Spleen (tissue), 11 donors: ENCODE results near the gene MRPS17. TPM values are rescaled to one million over a fixed set of nuclear protein-coding genes. Genes with fewer than 3 reads are reported as not detected.

Source experiments
- DNase-seq: peaks from one replicate; pipeline ENCODE4 v3.0.0-alpha.2; 2020
- H3K27ac ChIP-seq, 8 donors: fragments of 200-600 bp; sonication (generic) in 7 of 8; 1 replicate in 4 of 8; 2 replicates in 4 of 8; pipeline versions ENCODE4 v1.5.0 to v1.8.0; 2016 to 2021; ENCODE audit warnings: inconsistent platforms in 4 of 8, mild to moderate bottlenecking in 4 of 8, moderate library complexity in 1 of 8
- H3K27me3 ChIP-seq, 7 donors: fragments of 200-600 bp; sonication (generic) in 6 of 7; replicated peaks in 1 of 7; 1 replicate in 4 of 7; 2 replicates in 3 of 7; pipeline versions ENCODE4 v1.5.0 to v1.8.0; 2016 to 2021; ENCODE audit warnings: inconsistent platforms in 3 of 7, mild to moderate bottlenecking in 1 of 7
- H3K36me3 ChIP-seq, 6 donors: fragments of 200-600 bp; sonication (generic) in 5 of 6; 1 replicate in 4 of 6; 2 replicates in 2 of 6; pipeline versions ENCODE4 v1.5.0 to v1.8.0; 2016 to 2021; ENCODE audit warnings: inconsistent platforms in 2 of 6
- H3K4me1 ChIP-seq, 6 donors: fragments of 200-600 bp; sonication (generic) in 5 of 6; 1 replicate in 3 of 6; 2 replicates in 3 of 6; pipeline versions ENCODE4 v1.5.0 to v1.8.0; 2016 to 2021; ENCODE audit warnings: inconsistent platforms in 3 of 6
- H3K4me3 ChIP-seq, 8 donors: fragments of 200-600 bp; sonication (generic) in 7 of 8; 1 replicate in 4 of 8; 2 replicates in 4 of 8; pipeline versions ENCODE4 v1.5.0 to v1.8.0; 2016 to 2021; ENCODE audit warnings: inconsistent platforms in 4 of 8, mild to moderate bottlenecking in 4 of 8, moderate library complexity in 2 of 8
- H3K9me3 ChIP-seq, 8 donors: fragments of 200-600 bp; sonication (generic) in 7 of 8; 1 replicate in 4 of 8; 2 replicates in 4 of 8; pipeline versions ENCODE4 v1.5.0 to v1.8.0; 2016 to 2021; ENCODE audit warnings: inconsistent platforms in 4 of 8
- POLR2A ChIP-seq, 3 donors: fragments of 450-650 bp; IDR thresholded peaks; one replicate each; pipeline ENCODE4 v1.5.1; 2017; ENCODE audit warnings: antibody characterized with exemption in 3 of 3, mild to moderate bottlenecking in 1 of 3
- POLR2AphosphoS5 ChIP-seq, 3 donors: sonication (generic); formaldehyde crosslinking; IDR thresholded peaks; one replicate each; pipeline ENCODE4 v1.5.1; 2017; ENCODE audit warnings: antibody characterized with exemption in 3 of 3
- WGBS, 5 donors: extraction: QIAGEN DNeasy Blood & Tissue Kit in 3 of 5; methylation state at CpG; one replicate each; pipeline versions ENCODE4 v1.1.5 to v1.1.7; 2013 to 2018; 5-methylcytosine and 5-hydroxymethylcytosine counted together
- intact Hi-C: fragments of 100-400 bp; cut with DNase I; formaldehyde crosslinking; loops from one replicate; pipeline ENCODE4 v1.15.0; 2023; ENCODE audit warnings: low total_unique reads
- polyA plus RNA-seq, 3 donors: library from polyadenylated mRNA; stranded (reverse); fragments of 200-250 nt; gene quantifications; one replicate each; pipeline ENCODE4 v1.2.1, GENCODE V29; 2013
- total RNA-seq, 7 donors: library from RNA; depleted of rRNA in 3 of 7; stranded (reverse); fragments of >200 nt in 3 of 7; fragmentation: NEBNext Ultra II Directional in 4 of 7; extraction: Animal tissue kit (Norgen Biotek cat#: 25700) in 4 of 7; gene quantifications; one replicate each; pipeline versions ENCODE4 v1.1.0 to v1.2.1, GENCODE V29; 2016 to 2021
- TF ChIP-seq, protein P1 (sequence below), 11 experiments: fragments of 200-600 bp in 7 of 11; fragments of 450-650 bp in 4 of 11; sonication (generic) in 4 of 11; IDR thresholded peaks in 8 of 11; conservative IDR thresholded peaks in 3 of 11; 1 replicate in 7 of 11; 2 replicates in 4 of 11; pipeline versions ENCODE4 v1.4.0 to v1.8.0; 2016 to 2021; ENCODE audit warnings: antibody characterized with exemption in 11 of 11, inconsistent platforms in 4 of 11, mild to moderate bottlenecking in 1 of 11
- donor health status: healthy with polysubstance abuse.
- donor health status: DM: no; HTN: no; CAD: no; lungs with moderate emphysema.
- donor health status: DM: no; HTN: no; CAD: no.
- donor health status: Bipolar disorder and iron deficiency.
- donor health status: healthy.
- donor health status: DM: no; HTN: no; CAD: no.
- donor health status: DM: yes; HTN: yes; CAD: no.

Gene MRPS17
- total and polyA plus RNA-seq, 10 donors = 6.4 to 14.1 (median 9.5) TPM

DNA sequence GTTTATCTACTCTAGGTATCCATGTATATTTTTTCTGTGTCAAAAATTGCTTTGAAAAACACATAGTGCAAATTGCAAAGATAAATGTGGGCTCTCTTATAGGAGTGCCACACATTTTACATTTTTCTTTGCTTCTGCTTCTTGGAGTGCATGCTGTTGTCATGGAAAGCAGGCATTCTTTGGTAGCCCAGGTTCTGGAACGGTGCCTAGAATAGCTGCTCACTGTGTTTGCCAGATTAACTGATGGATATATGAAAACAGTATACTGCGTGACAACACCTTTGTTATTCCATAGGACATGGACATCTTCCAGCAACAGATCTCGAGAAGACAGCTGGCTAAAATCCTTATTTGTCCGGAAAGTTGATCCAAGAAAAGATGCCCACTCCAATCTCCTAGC, 26.2 kb downstream of the MRPS17 start:
- intact Hi-C loops = no loop called here
- Histone ChIP-seq H3K27ac (no peak overlapping the region), H3K36me3 (peaks cover 2 to 54% (median 43%) of the 10 kb centered on the region in 6 donors), H3K9me3 (no peaks in the 10 kb centered on the region), H3K4me3 (no peak overlapping the region), H3K4me1 (peaks cover 0 to 8% (median 1%) of the 10 kb centered on the region in 6 donors), H3K27me3 (no peaks in the 10 kb centered on the region)
- DNase-seq = no peak
- WGBS, 5 donors = 76 to 89% (median 86%) methylated on average over 4 of the region's 4 CpGs
- TF ChIP-seq, protein P1, sequence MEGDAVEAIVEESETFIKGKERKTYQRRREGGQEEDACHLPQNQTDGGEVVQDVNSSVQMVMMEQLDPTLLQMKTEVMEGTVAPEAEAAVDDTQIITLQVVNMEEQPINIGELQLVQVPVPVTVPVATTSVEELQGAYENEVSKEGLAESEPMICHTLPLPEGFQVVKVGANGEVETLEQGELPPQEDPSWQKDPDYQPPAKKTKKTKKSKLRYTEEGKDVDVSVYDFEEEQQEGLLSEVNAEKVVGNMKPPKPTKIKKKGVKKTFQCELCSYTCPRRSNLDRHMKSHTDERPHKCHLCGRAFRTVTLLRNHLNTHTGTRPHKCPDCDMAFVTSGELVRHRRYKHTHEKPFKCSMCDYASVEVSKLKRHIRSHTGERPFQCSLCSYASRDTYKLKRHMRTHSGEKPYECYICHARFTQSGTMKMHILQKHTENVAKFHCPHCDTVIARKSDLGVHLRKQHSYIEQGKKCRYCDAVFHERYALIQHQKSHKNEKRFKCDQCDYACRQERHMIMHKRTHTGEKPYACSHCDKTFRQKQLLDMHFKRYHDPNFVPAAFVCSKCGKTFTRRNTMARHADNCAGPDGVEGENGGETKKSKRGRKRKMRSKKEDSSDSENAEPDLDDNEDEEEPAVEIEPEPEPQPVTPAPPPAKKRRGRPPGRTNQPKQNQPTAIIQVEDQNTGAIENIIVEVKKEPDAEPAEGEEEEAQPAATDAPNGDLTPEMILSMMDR (IDR thresholded peaks at IDR 0.05 in 8 of 11, conservative IDR thresholded peaks at IDR 0.05 in 3 of 11) = no peak
- TF ChIP-seq POLR2A (IDR thresholded peaks at IDR 0.05) (no peak), POLR2AphosphoS5 (IDR thresholded peaks at IDR 0.05) (no peak)

DNA sequence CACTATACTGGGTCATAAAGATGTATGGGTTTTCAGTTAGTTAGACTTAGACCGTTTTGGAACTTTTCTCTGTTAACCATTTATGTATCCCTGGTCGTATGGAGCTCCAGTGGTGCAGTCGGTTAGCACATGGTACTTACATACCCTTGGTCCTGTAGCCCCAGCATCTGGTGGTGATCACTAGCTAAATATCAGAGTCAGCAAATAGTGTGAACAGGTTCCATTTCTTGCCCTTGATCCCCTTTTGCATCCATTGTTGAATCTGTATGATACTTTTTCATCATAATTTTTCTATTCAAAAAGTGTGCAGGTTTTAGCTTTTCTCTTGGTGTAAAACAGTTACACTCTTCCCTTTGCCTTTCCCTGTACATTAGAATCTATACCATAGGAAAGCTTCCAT, 28.6 kb downstream of the MRPS17 start:
- WGBS, 5 donors = 81 to 99% (median 90%) methylated on average over 3 of the region's 3 CpGs
- no peak overlapping the region for H3K27ac ChIP-seq
- no peak for TF ChIP-seq POLR2A (IDR thresholded peaks at IDR 0.05)
- no peaks in the 10 kb centered on the region for H3K9me3 ChIP-seq
- DNase-seq = no peak
- no peaks in the 10 kb centered on the region for H3K27me3 ChIP-seq
- H3K4me1 ChIP-seq = peaks cover 0 to 8% (median 0%) of the 10 kb centered on the region in 6 donors
- peaks cover 2 to 78% (median 65%) of the 10 kb centered on the region in 6 donors for H3K36me3 ChIP-seq
- no peak overlapping the region for H3K4me3 ChIP-seq
- intact Hi-C loops = no loop called here

DNA sequence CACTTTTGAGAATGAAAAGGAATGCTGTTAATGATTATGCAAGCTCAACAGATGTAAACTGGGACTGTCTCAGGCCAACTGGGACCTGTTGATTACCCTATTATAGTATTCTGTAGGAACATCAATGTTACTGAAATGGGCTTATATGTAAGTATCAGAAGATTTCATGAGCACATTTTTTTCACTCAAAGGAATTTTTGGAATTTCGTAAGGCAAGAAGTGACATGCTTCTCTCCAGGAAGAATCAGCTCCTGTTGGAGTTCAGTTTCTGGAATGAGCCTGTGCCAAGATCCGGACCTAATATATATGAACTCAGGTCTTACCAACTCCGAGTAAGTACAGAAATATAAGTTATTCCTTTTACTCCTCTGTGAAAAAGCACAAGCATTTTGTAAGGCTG, 31.9 kb downstream of the MRPS17 start:
- TF ChIP-seq POLR2A (IDR thresholded peaks at IDR 0.05) = no peak
- TF ChIP-seq, protein P1 (IDR thresholded peaks at IDR 0.05 in 8 of 11, conservative IDR thresholded peaks at IDR 0.05 in 3 of 11) = no peak
- 88 to 98% (median 94%) methylated on average over 3 of the region's 3 CpGs for WGBS, 5 donors
- DNase-seq = no peak
- H3K27ac ChIP-seq = no peak overlapping the region
- H3K4me1 ChIP-seq = no peaks in the 10 kb centered on the region
- intact Hi-C loops = no loop called here
- H3K9me3 ChIP-seq = no peaks in the 10 kb centered on the region
- peaks cover 2 to 100% (median 83%) of the 10 kb centered on the region in 6 donors for H3K36me3 ChIP-seq
- H3K4me3 ChIP-seq = no peak overlapping the region
- no peaks in the 10 kb centered on the region for H3K27me3 ChIP-seq

DNA sequence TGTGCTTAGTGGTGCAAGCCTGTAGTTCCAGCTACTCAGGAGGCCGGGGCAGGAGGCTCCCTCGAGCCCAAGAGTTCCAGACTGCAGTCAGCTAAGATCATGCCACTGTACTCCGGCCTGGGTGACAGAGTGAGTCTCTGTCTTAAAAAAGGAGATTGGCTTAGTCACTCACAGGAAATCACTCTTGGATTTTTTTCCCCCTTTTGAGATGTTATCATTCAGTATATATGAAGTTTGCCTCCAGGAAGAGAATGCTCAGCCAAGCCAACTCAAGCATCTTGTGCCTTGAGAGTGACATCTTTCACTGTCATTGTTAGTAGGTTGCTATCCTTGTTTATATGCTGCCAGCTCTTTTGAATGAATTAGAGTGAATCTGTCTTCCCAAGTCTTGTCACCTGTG, 40.7 kb downstream of the MRPS17 start:
- 79 to 90% (median 87%) methylated on average over 3 of the region's 3 CpGs for WGBS, 5 donors
- no peak for DNase-seq
- TF ChIP-seq, protein P1 (IDR thresholded peaks at IDR 0.05 in 8 of 11, conservative IDR thresholded peaks at IDR 0.05 in 3 of 11) = no peak
- TF ChIP-seq POLR2A (IDR thresholded peaks at IDR 0.05) (no peak), POLR2AphosphoS5 (IDR thresholded peaks at IDR 0.05) (no peak)
- Histone ChIP-seq H3K9me3 (no peaks in the 10 kb centered on the region), H3K27ac (no peak overlapping the region), H3K27me3 (no peaks in the 10 kb centered on the region), H3K36me3 (peaks cover 0 to 100% (median 52%) of the 10 kb centered on the region in 6 donors), H3K4me3 (no peak overlapping the region), H3K4me1 (no peaks in the 10 kb centered on the region)
- intact Hi-C loops = no loop called here
